CD4-positive, alpha-beta T cell treated with Interleukin-17A for 4 hours (primary cell): ENCODE data around the gene MTFMT.
"Not testable (repeated sequence)": the region's sequence is repeated elsewhere in the genome, so short reads cannot be mapped to it uniquely, and the experiment has no call there.

Source experiments
- DNase-seq: peaks from one replicate; pipeline ENCODE4 v3.0.0-alpha.2; 2020; ENCODE audit warnings: mixed read lengths

Gene MTFMT

GRCh38 chr15:65059931-65060596 lies 30.6 kb upstream of the MTFMT start:
- DNase-seq: no peak

- no peak for DNase-seq
Observed at GRCh38 chr15:65059369-65059750, 29.9 kb upstream of the MTFMT start.

- DNase-seq: no peak
Observed at GRCh38 chr15:65058394-65059368, 29.2 kb upstream of the MTFMT start.

GRCh38 chr15:65057549-65057940 lies 28.1 kb upstream of the MTFMT start:
- DNase-seq: no peak

- no peak for DNase-seq
Observed at GRCh38 chr15:65056868-65057548, 27.6 kb upstream of the MTFMT start.

- DNase-seq: no peak
Observed at GRCh38 chr15:65056106-65056505, 26.7 kb upstream of the MTFMT start.

GRCh38 chr15:65055201-65055870 lies 25.9 kb upstream of the MTFMT start:
- no peak for DNase-seq

- peak; percentile 64 for DNase-seq
Observed at GRCh38 chr15:65054333-65055200, 25.1 kb upstream of the MTFMT start.

- DNase-seq: no peak
Observed at GRCh38 chr15:65052956-65053355, 23.5 kb upstream of the MTFMT start.

GRCh38 chr15:65051266-65051665 lies 21.8 kb upstream of the MTFMT start:
- no peak for DNase-seq

- DNase-seq: no peak
Observed at GRCh38 chr15:65050270-65050669, 20.8 kb upstream of the MTFMT start.

- DNase-seq: peak; percentile 88
Observed at GRCh38 chr15:65049418-65049840, 20.0 kb upstream of the MTFMT start.

- DNase-seq: no peak
Observed at GRCh38 chr15:65048241-65048640, 18.8 kb upstream of the MTFMT start.

- no peak for DNase-seq
Observed at GRCh38 chr15:65044724-65045481, 15.5 kb upstream of the MTFMT start, which contains the start of gene SLC51B. TSS of gene SLC51B (plus strand) at chr15:65045387. CDS start at chr15:65050005, 4,618 bp downstream.

GRCh38 chr15:65044218-65044617 lies 14.8 kb upstream of the MTFMT start:
- not testable (repeated sequence) for DNase-seq

GRCh38 chr15:65042776-65043327 lies 13.4 kb upstream of the MTFMT start:
- no peak for DNase-seq

- DNase-seq: no peak
Observed at GRCh38 chr15:65041787-65042186, 12.3 kb upstream of the MTFMT start.

GRCh38 chr15:65040461-65040860 lies 11.0 kb upstream of the MTFMT start:
- DNase-seq: no peak

- no peak for DNase-seq
Observed at GRCh38 chr15:65038836-65039235, 9.4 kb upstream of the MTFMT start.

GRCh38 chr15:65038428-65038827 lies 9.0 kb upstream of the MTFMT start:
- DNase-seq: no peak

GRCh38 chr15:65037309-65037708 lies 7.9 kb upstream of the MTFMT start:
- DNase-seq: no peak
